Measurements from ENCODE around the gene EXD1. TPM values are rescaled to one million over a fixed set of nuclear protein-coding genes. Genes with fewer than 3 reads are reported as not detected.

EXD1 gene
- total RNA-seq, 4 donors from 2014 or later = not detected

DNA sequence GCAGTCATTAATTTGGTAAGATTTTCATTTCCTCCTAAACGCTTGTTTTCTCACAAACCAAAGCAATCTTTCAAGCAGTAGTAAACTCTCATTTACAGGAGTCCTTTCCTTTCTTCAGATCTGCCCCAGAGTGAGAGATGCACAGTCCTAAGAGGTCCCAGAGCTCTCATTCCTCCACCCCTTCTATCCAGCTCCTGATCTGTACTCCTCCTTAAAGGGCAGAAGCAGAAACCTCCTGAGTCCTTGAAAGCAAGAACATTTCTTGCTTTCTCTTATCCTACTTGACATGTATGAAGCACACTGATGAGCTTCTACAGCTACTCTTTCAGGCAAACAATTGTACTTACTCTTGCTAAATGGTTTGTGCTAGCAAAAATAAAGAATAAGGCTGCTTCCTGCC, 11.7 kb downstream of the EXD1 start:
- TF ChIP-seq POLR2A (IDR thresholded peaks at IDR 0.05) = no peak
- TF ChIP-seq, protein P1, sequence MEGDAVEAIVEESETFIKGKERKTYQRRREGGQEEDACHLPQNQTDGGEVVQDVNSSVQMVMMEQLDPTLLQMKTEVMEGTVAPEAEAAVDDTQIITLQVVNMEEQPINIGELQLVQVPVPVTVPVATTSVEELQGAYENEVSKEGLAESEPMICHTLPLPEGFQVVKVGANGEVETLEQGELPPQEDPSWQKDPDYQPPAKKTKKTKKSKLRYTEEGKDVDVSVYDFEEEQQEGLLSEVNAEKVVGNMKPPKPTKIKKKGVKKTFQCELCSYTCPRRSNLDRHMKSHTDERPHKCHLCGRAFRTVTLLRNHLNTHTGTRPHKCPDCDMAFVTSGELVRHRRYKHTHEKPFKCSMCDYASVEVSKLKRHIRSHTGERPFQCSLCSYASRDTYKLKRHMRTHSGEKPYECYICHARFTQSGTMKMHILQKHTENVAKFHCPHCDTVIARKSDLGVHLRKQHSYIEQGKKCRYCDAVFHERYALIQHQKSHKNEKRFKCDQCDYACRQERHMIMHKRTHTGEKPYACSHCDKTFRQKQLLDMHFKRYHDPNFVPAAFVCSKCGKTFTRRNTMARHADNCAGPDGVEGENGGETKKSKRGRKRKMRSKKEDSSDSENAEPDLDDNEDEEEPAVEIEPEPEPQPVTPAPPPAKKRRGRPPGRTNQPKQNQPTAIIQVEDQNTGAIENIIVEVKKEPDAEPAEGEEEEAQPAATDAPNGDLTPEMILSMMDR (IDR thresholded peaks at IDR 0.05) = no peak
- Histone ChIP-seq H3K4me1 (no peaks in the 10 kb centered on the region), H3K4me3 (no peak overlapping the region), H3K9me3 (no peaks in the 10 kb centered on the region), H3K27me3 (no peaks in the 10 kb centered on the region), H3K36me3 (no peaks in the 10 kb centered on the region), H3K27ac (no peak overlapping the region)
- DNase-seq = no peak

DNA sequence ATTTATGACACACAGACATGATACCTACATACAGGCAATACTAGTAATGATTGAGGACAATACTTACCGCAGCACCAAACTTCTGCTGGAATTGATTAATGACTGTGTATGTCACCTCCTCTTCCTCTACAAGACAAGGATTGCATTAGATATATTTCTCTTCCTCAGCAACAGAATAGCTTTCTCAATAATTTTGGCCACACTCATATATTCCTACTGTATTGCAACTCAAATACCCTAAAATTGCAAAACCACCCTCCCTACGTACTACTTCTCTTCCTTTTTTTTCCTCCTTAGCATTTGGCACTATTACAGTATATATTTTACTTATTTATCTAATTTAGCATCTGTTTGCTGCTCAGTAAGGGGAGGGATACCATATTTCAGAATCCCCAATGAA, 14.8 kb downstream of the EXD1 start:
- no peaks in the 10 kb centered on the region for H3K36me3 ChIP-seq
- no peak overlapping the region for H3K4me3 ChIP-seq
- H3K27ac ChIP-seq = no peak overlapping the region
- no peaks in the 10 kb centered on the region for H3K4me1 ChIP-seq
- H3K27me3 ChIP-seq = no peaks in the 10 kb centered on the region
- no peak for TF ChIP-seq POLR2A (IDR thresholded peaks at IDR 0.05)
- TF ChIP-seq, protein P1 (IDR thresholded peaks at IDR 0.05) = no peak
- H3K9me3 ChIP-seq = no peaks in the 10 kb centered on the region
- DNase-seq = no peak

- Histone ChIP-seq H3K4me1 (no peaks in the 10 kb centered on the region), H3K9me3 (no peaks in the 10 kb centered on the region), H3K27me3 (no peaks in the 10 kb centered on the region), H3K36me3 (no peaks in the 10 kb centered on the region), H3K27ac (no peak overlapping the region), H3K4me3 (no peak overlapping the region)
- TF ChIP-seq, protein P1 (IDR thresholded peaks at IDR 0.05) = no peak
- TF ChIP-seq POLR2A (IDR thresholded peaks at IDR 0.05) = no peak
- DNase-seq = no peak
Observed at GRCh38 chr15:41207687-41208448, 22.7 kb downstream of the EXD1 start.

DNA sequence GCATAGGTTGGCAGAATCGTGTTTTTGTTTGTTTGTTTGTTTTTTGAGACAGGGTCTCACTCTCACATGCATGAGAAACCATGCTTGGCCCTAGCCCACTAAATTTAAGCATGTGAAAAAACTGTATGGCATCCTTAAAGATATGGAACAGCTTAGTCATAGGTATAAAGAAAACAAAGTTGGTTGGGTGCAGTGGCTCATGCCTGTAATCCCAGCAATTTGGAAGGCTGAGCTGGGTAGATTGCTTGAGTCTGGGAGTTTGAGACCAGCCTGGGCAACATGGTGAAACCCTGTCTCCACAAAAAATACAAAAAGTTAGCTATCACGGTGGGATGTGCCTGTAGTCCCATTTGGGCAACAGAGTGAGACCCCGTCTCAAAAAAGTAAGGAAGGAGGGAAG, 25.2 kb downstream of the EXD1 start:
- Histone ChIP-seq H3K4me3 (no peak overlapping the region), H3K27me3 (no peaks in the 10 kb centered on the region), H3K27ac (no peak overlapping the region), H3K4me1 (no peaks in the 10 kb centered on the region), H3K9me3 (no peaks in the 10 kb centered on the region), H3K36me3 (no peaks in the 10 kb centered on the region)
- no peak for DNase-seq
- TF ChIP-seq, protein P1 (IDR thresholded peaks at IDR 0.05) = no peak
- TF ChIP-seq POLR2A (IDR thresholded peaks at IDR 0.05) = no peak

DNA sequence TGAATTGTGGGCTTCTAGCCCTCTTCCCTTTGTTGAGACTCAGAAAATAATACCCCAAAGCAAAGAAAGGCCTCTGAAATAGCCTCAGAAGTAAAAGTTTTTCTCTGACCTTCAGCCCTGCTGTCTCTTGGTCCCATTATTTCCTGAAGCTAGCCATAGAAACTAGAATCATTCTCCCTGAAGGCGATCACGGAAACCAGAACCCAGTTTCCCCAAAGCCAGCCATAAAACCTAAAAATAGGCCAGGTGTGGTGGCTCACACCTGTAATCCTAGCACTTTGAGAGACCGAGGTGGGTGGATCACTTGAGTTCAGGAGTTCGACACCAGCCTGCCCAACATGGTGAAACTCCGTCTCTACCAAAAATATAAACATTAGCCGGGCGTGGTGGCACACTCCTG, 27.2 kb downstream of the EXD1 start:
- TF ChIP-seq, protein P1 (IDR thresholded peaks at IDR 0.05) = no peak
- TF ChIP-seq POLR2A (IDR thresholded peaks at IDR 0.05) = no peak
- H3K27ac ChIP-seq = no peak overlapping the region
- no peak overlapping the region for H3K4me3 ChIP-seq
- DNase-seq = no peak
- no peaks in the 10 kb centered on the region for H3K9me3 ChIP-seq
- H3K27me3 ChIP-seq = no peaks in the 10 kb centered on the region
- no peaks in the 10 kb centered on the region for H3K4me1 ChIP-seq
- no peaks in the 10 kb centered on the region for H3K36me3 ChIP-seq

Measured in Peyer's patch (tissue), 4 donors.